GM18861 (cell line): ENCODE measurements around the gene KAZN.

ENCODE experiments used
- ATAC-seq: cut with Tn5 transposase; IDR thresholded peaks from one replicate; pipeline ENCODE4 v1.9.1; 2021; ENCODE audit not compliant: unreplicated experiment

Gene KAZN

DNA sequence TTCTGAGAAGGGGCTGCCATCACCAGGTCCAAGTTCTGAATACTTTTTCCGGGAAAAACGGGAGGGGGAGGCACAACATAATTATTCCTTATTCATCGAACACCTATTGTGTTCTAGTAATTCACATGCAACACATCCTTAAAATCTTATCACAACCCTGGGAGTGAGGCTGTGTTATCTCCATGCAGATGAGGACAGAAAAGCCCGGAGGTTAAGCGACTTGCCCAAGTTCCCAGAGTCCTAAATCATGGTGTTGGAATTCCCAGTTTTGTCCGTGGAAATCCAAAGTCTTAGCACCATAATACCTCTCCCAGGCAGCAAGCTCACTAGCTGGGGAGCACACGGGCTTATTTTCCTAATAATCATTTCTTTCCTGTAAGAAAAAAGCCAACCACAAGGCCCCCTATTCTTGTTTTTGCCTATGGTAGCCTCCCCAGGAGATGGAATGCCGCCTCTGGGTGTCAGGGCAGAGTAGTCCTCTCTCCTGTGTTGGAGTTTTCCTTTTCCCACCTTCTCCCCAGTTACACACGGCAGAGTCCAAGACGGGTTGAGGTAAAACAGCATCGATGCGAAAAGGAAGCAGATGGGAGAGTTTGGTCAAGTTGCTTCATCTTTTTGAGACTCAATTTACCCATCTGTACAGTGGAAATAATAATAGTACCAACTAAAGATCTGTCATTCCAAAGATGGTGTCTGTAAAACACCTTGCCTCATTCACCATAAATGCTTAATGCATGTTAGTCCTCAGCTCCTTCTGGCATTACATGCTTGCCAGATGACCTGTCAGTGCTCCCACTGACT, 327.1 kb downstream of the KAZN start:
- ATAC-seq, result no peak

DNA sequence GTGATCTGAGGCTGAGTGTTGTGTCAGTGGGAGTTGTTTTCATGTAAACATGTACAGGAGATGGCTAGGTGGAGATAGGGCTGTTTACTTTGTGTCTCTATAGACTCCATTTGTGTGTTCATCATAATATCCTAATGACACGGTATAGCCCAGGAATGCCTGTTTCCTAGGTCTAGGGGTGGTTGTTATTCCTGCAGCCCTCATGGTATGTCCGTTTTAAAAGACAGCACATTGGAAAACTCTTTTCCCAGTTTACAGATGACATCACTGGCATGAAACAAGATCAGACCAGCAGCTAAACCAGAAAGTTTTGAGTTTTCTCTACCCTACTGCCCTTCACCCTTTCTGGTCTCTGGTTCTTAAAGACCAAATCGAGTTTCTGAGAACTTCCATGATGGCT, 327.7 kb downstream of the KAZN start:
- ATAC-seq, result no peak

DNA sequence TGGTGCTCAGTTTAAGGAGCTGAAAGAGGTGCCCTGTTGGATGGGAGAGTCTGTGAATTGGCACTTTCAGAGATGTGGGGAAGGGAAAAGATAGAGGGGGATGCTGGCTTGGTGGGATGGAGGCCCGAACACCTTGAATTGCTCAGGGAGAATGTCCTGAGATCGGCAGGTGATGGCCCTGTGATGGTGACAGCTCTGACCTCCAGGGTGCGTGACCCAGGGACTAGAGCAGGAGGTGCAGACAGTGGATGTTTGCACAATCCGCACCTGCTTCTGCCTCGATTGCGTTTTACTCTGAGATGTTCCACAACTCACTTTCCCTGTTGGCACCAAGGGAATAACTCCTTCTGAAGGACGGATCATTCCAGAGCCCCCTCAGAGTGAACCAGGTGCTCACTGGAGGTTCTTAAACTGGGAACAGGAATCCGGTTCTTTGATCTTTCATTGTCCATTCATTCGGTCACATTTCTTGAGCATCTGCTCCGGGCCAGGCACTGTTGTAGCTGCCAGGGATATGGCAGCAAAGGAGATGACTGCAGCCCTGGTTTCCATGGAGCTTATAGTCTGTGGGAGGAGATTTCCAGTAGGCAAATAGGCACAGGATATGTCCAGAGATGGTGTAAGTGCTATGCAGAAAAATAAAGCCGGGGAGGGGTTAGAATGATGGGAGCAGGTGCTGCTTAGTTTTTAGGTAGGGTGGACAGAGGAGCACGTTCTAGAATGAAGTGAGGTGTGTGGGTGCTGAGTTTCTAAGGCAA, 328.5 kb downstream of the KAZN start:
- no peak for ATAC-seq

DNA sequence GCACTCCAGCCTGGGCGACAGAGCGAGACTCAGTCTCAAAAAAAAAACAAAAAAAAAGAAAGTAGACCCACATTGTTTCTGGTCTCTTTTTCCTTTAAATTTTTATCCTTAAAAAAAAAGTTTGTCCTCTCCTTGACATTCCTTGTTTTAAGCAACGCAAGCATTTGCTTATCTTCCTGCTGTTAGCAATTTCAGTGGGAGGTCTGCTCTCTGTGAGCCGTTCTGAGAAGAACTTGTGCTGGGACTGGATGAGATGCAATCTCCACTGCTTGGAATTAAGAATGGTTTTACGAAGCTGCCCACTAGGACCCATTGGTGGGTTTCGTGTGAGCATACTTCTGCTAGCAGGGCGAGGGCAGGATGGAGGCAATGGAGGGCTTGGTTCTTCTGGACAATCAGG, 329.9 kb downstream of the KAZN start:
- ATAC-seq, result no peak

DNA sequence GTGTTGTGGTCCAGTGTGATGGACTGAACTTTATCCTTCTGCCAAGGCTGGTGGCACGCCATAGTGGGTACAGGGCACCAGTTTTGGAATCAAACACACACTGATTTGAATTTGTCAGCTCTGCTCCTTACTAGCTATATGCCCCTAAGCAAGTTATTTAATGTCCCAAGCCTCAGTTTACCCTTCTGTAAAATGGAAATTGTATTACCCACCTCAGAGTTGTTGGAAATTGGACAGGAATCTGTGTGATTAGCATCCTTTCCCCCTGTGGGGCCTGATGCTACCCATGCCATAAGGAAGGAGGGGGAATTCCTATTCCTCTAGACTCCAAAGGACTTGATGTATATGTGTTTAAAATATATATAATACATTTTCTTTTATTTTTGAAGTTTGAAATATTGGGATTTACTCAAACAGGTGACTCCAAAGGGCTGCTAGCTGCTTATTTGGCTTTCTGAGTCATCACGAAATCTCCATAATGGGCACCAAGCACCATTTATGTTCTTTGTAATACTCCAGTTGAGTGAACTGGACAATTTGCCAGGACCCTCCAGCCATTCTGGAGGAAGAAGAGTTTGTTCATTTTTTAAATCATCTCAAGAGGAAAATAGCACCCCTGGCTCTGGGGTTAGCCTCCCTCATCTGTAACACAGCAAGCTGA, 330.5 kb downstream of the KAZN start:
- ATAC-seq, result no peak

DNA sequence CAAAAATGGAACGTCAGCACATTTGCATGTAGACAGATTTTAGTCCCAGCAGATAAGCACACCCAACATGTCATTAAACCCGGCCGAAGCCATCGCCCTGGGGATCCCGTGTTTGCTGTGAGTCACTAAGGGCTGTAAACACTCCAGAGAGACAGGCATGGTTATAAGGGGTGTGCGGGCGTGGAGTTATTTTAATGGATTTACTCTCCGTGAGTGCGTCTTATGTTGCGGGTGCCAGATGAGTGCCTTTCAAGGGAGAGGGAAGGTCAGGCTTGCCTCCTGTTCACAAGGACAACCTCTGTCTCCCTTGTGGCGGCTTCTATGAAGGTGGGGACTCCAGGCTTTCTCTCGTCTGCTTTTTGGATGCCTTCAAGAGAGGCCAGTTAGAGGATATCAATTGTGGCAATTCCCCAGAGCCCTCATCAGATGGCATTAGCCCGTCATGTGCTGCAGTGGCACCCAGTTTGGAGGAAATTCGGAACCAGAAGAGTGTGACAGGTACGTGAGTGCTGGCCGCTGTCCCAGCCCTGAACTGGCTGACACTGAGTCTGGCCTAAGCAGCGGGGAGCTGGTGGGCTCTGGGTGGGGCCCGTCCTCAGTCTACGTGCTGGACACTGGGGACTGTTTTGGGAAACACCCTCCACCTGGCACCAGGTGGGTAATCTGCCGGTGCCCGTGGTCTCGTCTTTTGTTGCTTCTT, 331.2 kb downstream of the KAZN start:
- ATAC-seq, result no peak

DNA sequence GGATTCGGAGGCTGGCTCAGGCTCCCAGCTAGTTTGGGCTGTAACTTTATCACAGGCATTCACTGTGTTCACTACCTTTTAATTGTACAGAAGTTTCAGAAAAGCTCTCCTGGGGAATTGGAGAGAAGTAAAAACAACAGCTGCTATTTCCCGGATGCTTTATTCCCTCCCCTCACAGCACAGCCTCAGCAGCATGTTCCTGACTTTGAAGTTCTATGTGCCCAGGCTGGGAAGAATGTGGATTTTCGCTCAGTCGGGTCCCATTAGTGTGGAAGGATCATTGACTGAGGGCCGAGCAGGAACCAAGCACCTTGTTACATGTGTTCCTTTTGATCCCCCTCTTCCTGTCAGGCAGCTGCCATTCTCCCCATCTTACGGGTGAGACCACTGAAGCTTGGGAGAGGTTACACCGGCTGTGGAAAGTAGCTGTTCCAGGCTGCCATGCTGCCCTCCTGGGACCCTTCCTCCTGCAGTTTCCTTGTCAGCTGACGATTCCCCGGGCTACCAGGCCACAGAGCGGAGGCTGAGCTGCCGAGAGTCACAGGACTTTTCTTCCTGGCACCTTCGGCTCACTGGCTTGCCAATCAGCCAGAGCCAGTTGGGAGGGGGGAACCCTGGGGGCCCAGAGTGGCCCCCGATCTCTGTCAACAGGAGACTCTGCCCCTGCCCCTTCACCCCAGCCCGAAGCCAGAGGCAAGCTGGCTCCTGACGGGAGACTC, 331.9 kb downstream of the KAZN start:
- no peak for ATAC-seq

DNA sequence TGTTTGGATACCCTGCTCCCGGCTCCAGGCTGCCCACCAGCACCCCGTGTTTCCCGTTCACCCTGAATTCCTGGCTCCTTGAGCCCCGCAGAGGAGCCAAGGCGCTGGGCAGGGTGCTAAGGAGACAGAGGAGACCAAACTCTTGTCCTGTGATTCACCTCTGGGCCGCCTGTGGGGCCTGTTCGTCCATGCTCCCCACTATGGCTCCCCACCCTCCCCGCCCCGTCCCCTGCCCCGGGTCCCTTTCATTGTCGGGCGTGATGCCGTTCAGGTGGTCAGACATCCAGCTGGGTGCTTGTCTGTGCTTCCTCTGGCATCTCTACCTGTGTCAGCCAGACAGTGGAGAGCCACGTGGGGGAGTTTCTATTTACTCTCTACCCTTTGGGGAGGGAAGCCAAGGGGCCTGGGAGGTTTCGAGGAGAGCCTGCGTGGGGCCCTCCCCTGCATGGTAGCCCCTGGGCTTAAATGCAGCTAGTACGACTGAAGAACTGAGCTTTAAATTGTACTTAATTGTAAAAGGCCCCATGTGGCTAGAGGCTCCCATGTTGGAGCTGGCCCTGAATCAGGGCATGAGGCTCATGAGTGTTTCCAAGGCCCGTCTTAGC, 333.7 kb downstream of the KAZN start:
- no peak for ATAC-seq

DNA sequence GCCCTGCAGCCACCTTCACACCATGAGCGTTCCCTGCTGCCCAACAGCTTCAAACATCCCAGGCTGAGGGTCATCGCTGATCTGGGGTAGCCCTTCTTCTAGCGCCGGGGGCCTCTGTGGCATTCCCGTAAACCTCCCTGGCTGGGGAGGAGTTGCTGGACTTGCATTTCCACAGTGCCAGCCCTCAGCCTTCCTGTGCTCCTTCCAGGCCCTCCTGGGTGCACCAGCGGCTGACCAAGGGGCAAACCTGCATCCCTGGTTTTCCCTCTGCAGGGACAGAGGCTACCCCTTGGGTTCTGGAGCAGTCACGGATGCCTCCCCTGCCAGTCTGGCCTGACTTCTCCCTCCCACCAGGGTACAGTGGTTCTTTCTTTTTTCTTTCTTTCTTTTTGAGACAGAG, 336.4 kb downstream of the KAZN start:
- ATAC-seq, result no peak

DNA sequence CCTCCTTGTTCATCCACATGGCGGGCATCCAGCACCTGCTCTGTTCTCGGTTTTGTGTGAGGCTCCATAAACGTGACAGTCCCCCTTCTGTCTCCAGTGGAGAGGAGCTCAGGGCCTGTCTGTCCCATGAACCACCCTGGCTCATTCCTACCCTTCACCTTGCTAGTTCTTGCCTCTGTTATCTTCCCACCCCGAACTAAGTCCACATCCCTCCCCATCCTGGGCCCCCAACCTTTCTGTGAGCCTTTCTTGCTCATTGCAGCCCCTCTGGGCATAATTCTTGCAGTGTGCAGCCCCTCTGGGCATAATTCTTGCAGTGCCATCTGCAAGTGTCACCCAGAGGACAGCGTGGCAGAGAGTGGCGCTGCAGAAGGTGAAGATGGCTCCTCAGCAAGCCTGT, 338.3 kb downstream of the KAZN start:
- no peak for ATAC-seq

DNA sequence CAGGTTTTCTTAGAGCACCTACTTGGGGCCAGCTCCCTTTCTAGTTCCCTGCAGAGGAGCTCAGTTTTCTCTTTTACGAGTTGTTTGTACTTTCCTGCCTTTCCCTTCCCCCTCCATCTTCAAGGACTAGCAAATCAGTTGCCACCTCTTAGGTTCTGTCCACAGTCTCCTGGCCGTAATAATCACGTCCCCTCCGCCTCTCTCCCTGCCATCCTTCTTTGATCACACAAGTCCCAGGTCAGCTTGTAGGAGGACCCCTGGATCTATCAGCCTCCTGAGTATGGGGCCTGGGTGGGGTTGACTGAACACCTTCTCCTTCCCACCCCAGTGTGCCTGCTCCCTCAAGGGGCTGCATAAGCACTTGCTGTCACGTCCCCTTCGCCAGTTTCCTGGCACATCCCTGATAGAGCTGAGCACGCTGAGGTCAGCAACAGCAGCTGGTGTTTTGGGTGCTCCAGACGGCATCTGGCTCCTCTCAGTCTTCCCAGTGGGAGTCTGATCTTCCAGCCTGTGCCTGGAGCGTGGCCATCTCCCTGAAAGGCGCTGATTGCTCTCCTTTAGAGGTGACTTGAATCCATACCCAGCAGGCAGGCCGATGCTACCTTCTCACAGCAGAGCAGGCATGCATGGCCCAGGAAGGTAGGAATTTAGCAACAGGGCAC, 338.9 kb downstream of the KAZN start:
- no peak for ATAC-seq

DNA sequence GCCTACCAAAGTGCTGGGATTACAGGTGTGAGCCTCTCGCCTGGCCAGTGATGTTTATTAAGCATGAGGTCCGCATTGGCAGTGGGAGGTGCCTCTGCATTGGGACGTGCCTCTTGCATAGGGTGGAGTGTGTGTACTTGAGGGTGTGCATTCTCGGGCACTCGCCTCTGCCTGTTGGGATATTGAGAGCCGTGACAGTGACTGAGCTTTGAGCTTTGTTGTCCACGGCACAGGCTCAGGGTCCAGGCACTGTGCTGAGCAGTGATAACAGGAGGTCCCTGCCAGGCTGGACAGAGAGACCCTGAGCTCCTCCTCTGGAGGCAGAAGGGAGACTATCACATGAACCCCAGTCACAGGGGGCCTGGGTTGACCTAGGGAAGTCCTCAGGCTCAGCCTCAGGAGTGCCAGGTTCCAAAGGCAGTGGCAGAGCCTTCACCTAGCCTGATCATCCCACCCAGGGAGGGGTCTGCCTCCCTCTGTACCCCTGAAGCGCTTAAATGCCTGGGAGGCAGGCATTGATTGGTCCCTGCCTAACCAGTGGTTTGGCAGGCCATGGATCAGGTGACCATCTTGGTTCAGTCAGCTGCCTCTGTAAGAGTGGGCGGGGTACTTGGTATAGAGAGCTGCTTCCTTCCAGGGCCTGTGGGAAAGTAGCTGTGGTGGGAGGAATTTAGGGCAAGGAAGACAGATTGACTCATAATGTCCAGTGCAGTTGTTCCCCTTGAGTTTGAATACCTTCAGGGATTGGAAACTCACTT, 341.2 kb downstream of the KAZN start:
- ATAC-seq, result no peak

DNA sequence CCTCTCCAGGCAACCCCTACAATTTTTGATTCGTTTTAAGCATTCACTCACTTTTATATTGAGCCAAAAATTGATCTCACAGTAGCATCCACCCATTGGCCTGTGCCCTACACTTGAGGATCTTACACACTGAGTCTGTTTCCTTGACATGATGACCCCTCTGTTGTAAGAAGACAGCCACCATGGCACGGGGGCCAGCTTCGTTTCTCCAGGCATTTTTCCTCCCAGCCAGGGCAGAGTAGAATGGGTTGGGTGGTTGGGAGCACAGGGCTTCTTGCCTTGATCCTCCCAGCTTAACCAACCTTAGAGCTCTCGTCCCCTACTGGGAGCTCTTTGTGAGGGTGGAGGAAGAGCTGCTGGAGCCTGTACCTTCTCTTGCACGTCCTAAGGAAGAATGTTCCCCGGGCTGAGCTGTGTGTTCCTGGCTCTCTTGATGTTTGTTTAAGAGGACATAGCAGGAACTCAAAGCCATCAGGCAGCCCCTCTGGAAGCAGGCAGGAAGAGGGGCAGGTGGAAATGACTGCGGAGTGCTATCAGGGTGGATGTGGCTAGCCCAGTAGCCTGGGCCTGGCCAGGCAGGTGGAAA, 341.9 kb downstream of the KAZN start:
- no peak for ATAC-seq

DNA sequence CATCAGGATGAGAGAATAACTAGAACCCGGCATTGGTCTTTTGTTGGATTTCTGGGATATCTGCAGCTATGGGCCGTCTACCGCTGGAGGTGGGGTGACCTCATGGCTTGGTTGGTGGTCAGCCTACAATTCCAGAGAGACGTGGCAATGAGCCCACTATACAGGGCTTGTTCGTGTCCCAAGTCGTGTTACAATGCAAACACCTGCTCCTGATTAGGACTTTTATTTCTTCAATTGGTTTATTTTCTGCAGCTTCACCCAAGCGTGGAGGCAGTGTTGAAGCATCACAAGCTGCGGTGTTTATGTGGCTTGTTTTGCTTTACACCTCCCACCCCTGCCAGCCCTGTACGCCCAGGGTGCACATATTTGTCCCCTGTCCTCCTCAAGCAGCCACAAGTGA, 343.4 kb downstream of the KAZN start:
- no peak for ATAC-seq

DNA sequence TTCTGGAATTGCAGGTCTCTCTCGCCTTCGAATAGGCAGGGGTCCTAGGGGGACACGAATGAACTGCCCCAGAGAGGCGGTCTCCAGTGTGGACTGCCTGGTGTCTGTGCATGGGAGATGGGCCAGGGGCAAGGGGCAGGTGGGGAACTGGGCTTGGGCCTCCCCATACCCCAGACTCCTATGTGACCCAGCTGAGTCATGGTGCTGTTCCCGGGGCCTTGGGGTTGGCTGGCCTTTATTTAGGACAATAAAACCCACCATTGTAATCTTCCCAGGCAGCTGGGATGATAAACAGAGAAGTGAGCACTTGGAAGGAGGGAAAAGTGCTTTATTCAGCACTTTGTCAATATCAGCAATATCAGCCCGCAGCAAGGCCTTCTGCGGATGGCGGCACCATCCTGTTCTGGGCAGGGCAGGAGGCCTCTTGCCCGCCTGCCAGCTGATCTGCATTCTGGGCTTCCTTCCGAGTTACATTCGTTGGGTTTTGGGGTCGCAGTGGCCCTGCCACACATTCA, 346.0 kb downstream of the KAZN start:
- ATAC-seq, result no peak

DNA sequence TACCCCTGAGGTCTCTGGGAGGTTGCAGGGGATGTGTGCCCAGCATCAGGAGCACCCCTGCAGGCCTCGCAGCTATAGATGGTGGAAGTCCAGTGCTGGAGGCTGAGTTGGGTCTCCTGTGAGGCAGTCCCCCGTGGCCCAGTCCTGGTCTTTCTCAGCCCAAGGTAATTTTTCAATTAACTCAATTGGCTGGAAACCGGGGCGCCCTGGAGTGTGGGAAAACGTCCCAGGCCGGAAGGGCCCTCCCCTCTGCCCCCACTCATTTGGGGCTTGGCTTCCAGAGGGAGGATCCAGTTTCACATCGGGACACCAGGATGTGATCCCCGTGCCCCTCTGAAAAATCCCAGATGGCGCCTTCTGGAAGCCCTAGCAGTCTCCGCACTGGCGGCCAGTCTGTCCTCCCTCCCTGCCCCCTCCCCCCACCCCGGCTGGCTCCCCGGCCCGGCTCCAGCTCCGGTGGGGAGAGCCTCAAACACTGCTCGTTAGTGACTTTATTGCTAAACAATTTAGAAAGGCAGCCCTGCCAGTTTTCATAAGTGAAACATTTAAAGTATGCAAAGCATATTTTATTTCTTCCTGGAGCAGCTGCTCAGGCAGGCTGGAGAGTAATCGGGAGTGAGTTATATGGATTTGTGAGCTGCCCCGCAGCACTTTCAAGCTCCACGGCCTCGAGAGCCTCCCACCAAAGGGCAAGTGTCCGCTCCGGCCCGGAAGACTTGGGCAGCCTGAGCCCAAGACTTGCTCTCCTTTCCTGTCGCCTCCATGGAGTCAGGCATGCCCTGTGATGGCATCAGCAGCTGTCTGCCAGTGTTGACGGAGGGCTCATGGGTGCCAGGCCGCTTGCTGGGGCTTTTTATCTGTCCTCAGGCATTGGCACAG, 346.9 kb downstream of the KAZN start:
- no peak for ATAC-seq

DNA sequence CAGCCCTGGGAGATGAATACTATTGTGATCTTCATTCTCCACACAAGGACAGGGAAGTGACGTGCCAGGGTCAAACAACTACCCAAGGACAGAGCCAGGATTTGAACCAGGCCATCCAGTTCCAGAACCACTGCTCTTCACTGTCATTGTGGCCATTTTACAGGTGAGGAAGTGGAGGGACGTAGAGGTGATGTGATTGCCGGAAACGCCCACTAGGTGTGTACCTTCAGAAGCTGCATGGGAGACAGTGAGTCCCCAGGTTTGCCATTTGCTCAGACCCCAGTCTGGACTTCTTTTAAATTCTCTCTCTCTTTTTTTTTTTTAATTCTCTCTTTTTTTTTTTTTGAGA, 347.5 kb downstream of the KAZN start:
- no peak for ATAC-seq
